OCI-LY7 (cell line): Measurements from ENCODE around the gene KIF22.

ENCODE experiments used
- CTCF ChIP-seq: fragments of 200-600 bp; sonication (generic); conservative IDR thresholded peaks from 2 replicates; pipeline ENCODE4 v1.5.1; 2014; ENCODE audit warnings: mild to moderate bottlenecking, antibody characterized with exemption, low read length, moderate library complexity, mixed read lengths
- EZH2phosphoT487 ChIP-seq: fragments of 200-600 bp; sonication (generic); IDR thresholded peaks from 2 replicates; pipeline ENCODE4 v1.6.1; 2018; ENCODE audit warnings: low read depth, borderline replicate concordance, mild to moderate bottlenecking, mixed run types, antibody characterized with exemption, low read length, moderate library complexity, mixed read lengths

DNA sequence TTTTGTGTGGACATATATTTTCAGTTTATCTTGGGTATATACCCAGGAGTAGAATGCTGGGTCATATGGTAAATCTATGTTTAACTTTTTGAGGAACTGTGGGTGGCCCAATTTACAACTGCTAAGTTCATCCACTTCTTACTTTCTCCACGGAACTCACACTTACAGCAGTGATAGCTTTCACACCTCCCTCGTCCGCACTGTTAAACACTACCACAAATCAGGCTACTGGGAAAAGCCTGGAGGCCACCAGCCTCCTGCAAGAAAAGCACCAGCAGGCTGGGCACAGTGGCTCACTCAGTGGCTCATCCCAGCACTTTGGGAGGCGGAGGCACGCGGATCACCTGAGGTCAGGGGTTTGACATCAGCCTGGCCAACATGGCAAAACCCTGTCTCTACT lies 27.2 kb upstream of the KIF22 start:
- no peak for TF ChIP-seq CTCF
- TF ChIP-seq EZH2phosphoT487: no peak
